Natural killer cell (primary cell): ENCODE data around the gene IP6K2. TPM values are rescaled to one million over a fixed set of nuclear protein-coding genes. Genes with fewer than 3 reads are reported as not detected.

Experiments used
- ATAC-seq, 3 donors: fragments of 150-1000 bp in 2 of 3; fragments of 200-7000 bp in 1 of 3; cut with Tn5 transposase; 1 replicate in 1 of 3; 2 replicates in 2 of 3; pipeline ENCODE4 v1.10.0; 2021; ENCODE audit warnings: mild to moderate bottlenecking in 2 of 3, moderate library complexity in 2 of 3
- DNase-seq, 2 donors: peaks; one replicate each; pipeline versions ENCODE4 v3.0.0 to v3.0.0-alpha.2; 2013 to 2021; ENCODE audit warnings: mixed read lengths in 1 of 2
- H3K27ac ChIP-seq: one replicate; pipeline ENCODE4 v1.5.1; 2013; ENCODE audit warnings: mild to moderate bottlenecking, low read length
- H3K27me3 ChIP-seq: one replicate; pipeline ENCODE4 v1.6.1; 2013; ENCODE audit warnings: low read length; ENCODE audit not compliant: control insufficient read depth, insufficient read depth
- H3K36me3 ChIP-seq: one replicate; pipeline ENCODE4 v1.6.1; 2013; ENCODE audit warnings: low read length; ENCODE audit not compliant: control insufficient read depth, insufficient read depth
- H3K4me1 ChIP-seq: one replicate; pipeline ENCODE4 v1.6.1; 2013; ENCODE audit warnings: low read length; ENCODE audit not compliant: control insufficient read depth, insufficient read depth
- H3K4me3 ChIP-seq: one replicate; pipeline ENCODE4 v1.5.1; 2013; ENCODE audit warnings: low read length
- H3K9me3 ChIP-seq: one replicate; pipeline ENCODE4 v1.6.1; 2013; ENCODE audit warnings: low read length; ENCODE audit not compliant: control insufficient read depth, insufficient read depth
- H3K27ac Mint-ChIP-seq, 2 donors: one replicate each; pipeline ENCODE4 v1.8.0; 2022; ENCODE audit warnings: mild to moderate bottlenecking in 2 of 2, mixed read lengths in 2 of 2, moderate library complexity in 1 of 2
- H3K27me3 Mint-ChIP-seq, 2 donors: one replicate each; pipeline ENCODE4 v1.8.0; 2022; ENCODE audit warnings: low read depth in 2 of 2, mixed read lengths in 2 of 2
- H3K36me3 Mint-ChIP-seq: one replicate; pipeline ENCODE4 v1.8.0; 2022; ENCODE audit warnings: mixed read lengths
- H3K4me1 Mint-ChIP-seq, 2 donors: one replicate each; pipeline ENCODE4 v1.8.0; 2022; ENCODE audit warnings: mixed read lengths in 2 of 2
- H3K4me3 Mint-ChIP-seq: one replicate; pipeline ENCODE4 v1.8.0; 2022; ENCODE audit warnings: mild to moderate bottlenecking, moderate library complexity, mixed read lengths
- H3K9me3 Mint-ChIP-seq, 2 donors: one replicate each; pipeline ENCODE4 v1.8.0; 2022; ENCODE audit warnings: mixed read lengths in 2 of 2
- WGBS: methylation state at CpG from one replicate; pipeline ENCODE4 v1.1.7; 2013; ENCODE audit warnings: missing lambda C conversion rate; ENCODE audit not compliant: insufficient coverage; 5-methylcytosine and 5-hydroxymethylcytosine counted together
- intact Hi-C: fragments of 100-400 bp; cut with micrococcal nuclease; formaldehyde crosslinking; loops from one replicate; pipeline ENCODE4 v1.14.2; 2022
- total RNA-seq, 4 donors: library from RNA; stranded (reverse); fragments of 120-200 nt in 1 of 4; gene quantifications; one replicate each; pipeline versions ENCODE4 v1.2.3 to v1.2.4, GENCODE V29; 2013 to 2022
- TF ChIP-seq, protein P1 (sequence below): fragments of 200-600 bp; IDR thresholded peaks from one replicate; pipeline ENCODE4 v1.8.0; 2022; ENCODE audit warnings: antibody characterized with exemption

Gene IP6K2
- total RNA-seq, 3 donors from 2014 or later (not counting 1 experiment from before 2014, with no cell fraction given), result 140 to 151 (median 148) TPM

DNA sequence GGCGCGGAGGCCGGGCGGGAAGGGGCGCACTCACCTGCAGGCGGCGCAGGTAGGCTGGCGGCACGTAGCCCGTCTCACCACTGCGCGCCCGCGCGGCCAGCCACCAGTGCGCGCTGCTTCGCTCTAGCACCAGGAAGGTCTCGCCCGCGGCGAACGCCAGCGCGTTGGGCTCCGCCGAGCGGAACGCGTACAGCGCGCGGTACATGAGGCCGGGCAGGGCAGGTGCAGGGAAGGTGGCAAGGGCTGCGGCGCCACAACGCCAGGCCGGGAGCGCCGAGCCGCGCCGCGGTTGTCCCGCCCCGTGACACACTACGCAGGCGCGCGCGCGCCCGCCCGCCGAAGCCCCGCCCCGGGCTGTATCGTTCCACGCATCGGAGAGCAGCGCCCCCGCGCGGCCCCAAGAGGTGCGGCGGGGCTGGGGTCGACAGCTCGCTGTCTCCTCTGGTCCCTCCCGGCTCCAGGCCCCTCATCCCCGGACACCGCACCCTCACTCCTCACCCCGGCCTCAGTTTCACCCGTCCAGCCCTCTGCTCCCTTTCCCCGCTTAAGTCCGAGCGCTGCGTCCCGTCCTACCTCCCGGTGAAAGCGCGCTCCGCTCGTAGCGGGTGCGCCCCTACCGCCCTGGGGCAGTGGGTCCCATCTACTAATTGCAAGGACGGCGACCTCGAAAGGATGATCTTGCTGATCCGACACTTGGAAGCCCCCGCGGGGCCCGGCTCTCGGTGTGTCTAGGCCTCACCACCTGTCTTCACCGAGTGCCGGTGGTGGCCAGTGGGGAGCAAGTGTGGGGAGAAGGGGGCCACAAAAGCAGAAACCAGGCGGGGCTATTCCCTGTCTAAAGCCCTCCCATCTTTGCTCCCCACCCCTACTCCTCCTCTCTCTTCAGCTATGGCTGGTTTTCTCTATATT, 31.2 kb downstream of the IP6K2 start, which contains the start of gene NCKIPSD:
Gene NCKIPSD (minus strand): TSS at position 313 of the 909 bp plus-strand sequence. CDS start 108 bp downstream, at position 205.
- intact Hi-C loops, result loop anchor here (2.0 to 5.0 kb wide), 2 partner anchors 31 to 406 kb away; partner anchors contain the start of genes IP6K2 and QRICH1
- TF ChIP-seq, protein P1, sequence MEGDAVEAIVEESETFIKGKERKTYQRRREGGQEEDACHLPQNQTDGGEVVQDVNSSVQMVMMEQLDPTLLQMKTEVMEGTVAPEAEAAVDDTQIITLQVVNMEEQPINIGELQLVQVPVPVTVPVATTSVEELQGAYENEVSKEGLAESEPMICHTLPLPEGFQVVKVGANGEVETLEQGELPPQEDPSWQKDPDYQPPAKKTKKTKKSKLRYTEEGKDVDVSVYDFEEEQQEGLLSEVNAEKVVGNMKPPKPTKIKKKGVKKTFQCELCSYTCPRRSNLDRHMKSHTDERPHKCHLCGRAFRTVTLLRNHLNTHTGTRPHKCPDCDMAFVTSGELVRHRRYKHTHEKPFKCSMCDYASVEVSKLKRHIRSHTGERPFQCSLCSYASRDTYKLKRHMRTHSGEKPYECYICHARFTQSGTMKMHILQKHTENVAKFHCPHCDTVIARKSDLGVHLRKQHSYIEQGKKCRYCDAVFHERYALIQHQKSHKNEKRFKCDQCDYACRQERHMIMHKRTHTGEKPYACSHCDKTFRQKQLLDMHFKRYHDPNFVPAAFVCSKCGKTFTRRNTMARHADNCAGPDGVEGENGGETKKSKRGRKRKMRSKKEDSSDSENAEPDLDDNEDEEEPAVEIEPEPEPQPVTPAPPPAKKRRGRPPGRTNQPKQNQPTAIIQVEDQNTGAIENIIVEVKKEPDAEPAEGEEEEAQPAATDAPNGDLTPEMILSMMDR, result peak; percentile 95
- H3K9me3 ChIP-seq, result no peaks in the 10 kb centered on the region
- under 1% methylated on average over 97 of the region's 97 CpGs for WGBS
- Mint-ChIP-seq H3K4me3 (peak within 1 kb of the TSS; percentile 93), H3K27me3 (no peaks in the 10 kb centered on the region), H3K4me1 (peaks cover 26 to 34% of the 10 kb centered on the region in 2 donors), H3K9me3 (no peaks in the 10 kb centered on the region), H3K27ac (peak within 1 kb of the TSS; percentile 78 to 93), H3K36me3 (peaks cover under 1% of the 10 kb centered on the region)
- ATAC-seq, result peak; percentile 93 to 98 (median 96)
- H3K36me3 ChIP-seq, result peaks cover 41% of the 10 kb centered on the region
- DNase-seq, result peak; percentile 90 to 95
- H3K4me1 ChIP-seq, result peaks cover 23% of the 10 kb centered on the region
- peak within 1 kb of the TSS; percentile 65 for H3K4me3 ChIP-seq
- peak within 1 kb of the TSS; percentile 59 for H3K27ac ChIP-seq
- no peaks in the 10 kb centered on the region for H3K27me3 ChIP-seq

DNA sequence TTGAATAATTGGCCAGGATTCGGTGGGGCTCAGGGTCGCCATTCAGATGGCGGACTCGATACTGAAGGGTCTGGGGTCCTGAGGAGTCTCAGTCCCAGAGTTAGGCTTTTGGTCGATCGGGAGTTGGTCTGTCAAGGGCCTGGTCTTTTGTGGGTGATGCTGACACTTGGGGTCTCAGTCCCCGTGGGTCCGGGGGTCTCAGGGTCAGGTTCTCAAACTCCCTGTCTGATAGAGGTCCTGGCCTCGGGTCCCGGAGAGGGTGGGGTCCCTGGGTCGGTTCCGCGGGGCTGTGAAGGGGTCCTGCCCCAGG, 31.8 kb downstream of the IP6K2 start:
- Histone ChIP-seq H3K9me3 (no peaks in the 10 kb centered on the region), H3K4me3 (peak overlapping the region; percentile 65), H3K27ac (peak overlapping the region; percentile 58), H3K27me3 (no peaks in the 10 kb centered on the region), H3K4me1 (peaks cover 23% of the 10 kb centered on the region), H3K36me3 (peaks cover 39% of the 10 kb centered on the region)
- 16% methylated on average over 13 of the region's 13 CpGs for WGBS
- Mint-ChIP-seq H3K27me3 (no peaks in the 10 kb centered on the region), H3K9me3 (no peaks in the 10 kb centered on the region), H3K27ac (peak overlapping the region; percentile 78 to 93), H3K4me1 (peaks cover 26 to 38% of the 10 kb centered on the region in 2 donors), H3K36me3 (no peaks in the 10 kb centered on the region), H3K4me3 (peak overlapping the region; percentile 93)
- ATAC-seq (no peak), DNase-seq (no peak)
- intact Hi-C loops, result loop anchor here (2.0 to 5.0 kb wide), 2 partner anchors 32 to 407 kb away; partner anchors contain the start of genes IP6K2 and QRICH1
- TF ChIP-seq, protein P1, result no peak

DNA sequence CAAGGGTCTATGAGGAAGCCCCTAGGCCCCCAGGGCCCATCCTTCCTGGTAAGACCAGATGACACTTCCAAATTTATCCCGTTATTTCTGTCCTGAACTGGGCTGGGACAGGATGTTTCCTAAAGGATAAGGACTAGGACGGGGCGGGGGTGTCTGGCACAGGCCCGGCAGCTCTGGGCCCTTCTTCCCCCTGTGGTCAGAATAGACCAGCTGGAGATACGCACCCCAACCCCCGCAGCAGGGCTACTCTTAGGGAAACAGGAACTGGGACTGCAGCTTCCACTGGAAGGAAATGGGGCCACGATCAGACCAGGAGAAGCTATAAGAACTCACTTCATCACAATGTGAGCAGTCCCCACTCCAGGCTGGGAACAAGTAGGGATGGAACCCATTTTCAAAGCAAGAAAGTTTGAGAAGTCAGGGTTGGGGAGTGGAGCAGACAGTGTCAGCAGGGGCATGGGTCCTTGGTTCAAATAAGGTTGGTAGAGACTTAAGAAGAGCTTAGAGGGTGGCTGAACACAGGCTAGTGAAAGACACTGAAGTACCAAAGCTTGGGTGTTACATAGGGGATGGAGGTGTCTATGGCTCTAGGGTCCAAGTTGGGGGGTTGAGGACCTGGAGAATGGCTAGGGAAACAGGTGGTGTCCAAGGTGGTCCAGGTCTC, 32.4 kb downstream of the IP6K2 start:
- peak overlapping the region; percentile 91 for H3K4me3 Mint-ChIP-seq
- H3K9me3 Mint-ChIP-seq, result no peaks in the 10 kb centered on the region
- Histone ChIP-seq H3K4me1 (peaks cover 27% of the 10 kb centered on the region), H3K4me3 (no peak overlapping the region), H3K27ac (no peak overlapping the region), H3K9me3 (no peaks in the 10 kb centered on the region), H3K36me3 (peaks cover 34% of the 10 kb centered on the region), H3K27me3 (no peaks in the 10 kb centered on the region)
- no peaks in the 10 kb centered on the region for H3K27me3 Mint-ChIP-seq
- peaks cover 26 to 38% of the 10 kb centered on the region in 2 donors for H3K4me1 Mint-ChIP-seq
- H3K27ac Mint-ChIP-seq, result peak overlapping the region; percentile 71 to 93
- intact Hi-C loops, result loop anchor here (2.0 to 5.0 kb wide), 2 partner anchors 32 to 408 kb away; partner anchors contain the start of genes IP6K2 and QRICH1
- TF ChIP-seq, protein P1, result no peak
- WGBS, result 75% methylated on average over 7 of the region's 7 CpGs
- DNase-seq (no peak), ATAC-seq (no peak)
- no peaks in the 10 kb centered on the region for H3K36me3 Mint-ChIP-seq
